Nephron progenitor cell (in vitro differentiated cells): Measurements from ENCODE around the gene AGBL4.

Experiments used
- DNase-seq: peaks from one replicate; pipeline ENCODE4 v3.0.0; 2021
- H3K27ac Mint-ChIP-seq: 2 replicates; pipeline ENCODE4 v1.8.0; 2021; ENCODE audit warnings: mild to moderate bottlenecking, moderate library complexity, mixed read lengths
- H3K27me3 Mint-ChIP-seq: 2 replicates; pipeline ENCODE4 v1.8.0; 2021; ENCODE audit warnings: mild to moderate bottlenecking, low read depth, mixed read lengths; ENCODE audit not compliant: poor library complexity
- H3K36me3 Mint-ChIP-seq: 2 replicates; pipeline ENCODE4 v1.8.0; 2021; ENCODE audit warnings: low read depth, mixed read lengths
- H3K4me1 Mint-ChIP-seq: 2 replicates; pipeline ENCODE4 v1.8.0; 2021; ENCODE audit warnings: mixed read lengths
- H3K4me3 Mint-ChIP-seq: 2 replicates; pipeline ENCODE4 v1.8.0; 2021; ENCODE audit warnings: mild to moderate bottlenecking, moderate library complexity, mixed read lengths
- H3K9me3 Mint-ChIP-seq: 2 replicates; pipeline ENCODE4 v1.8.0; 2021; ENCODE audit warnings: mild to moderate bottlenecking, moderate library complexity, mixed read lengths
- CTCF ChIP-seq: fragments of 200-600 bp; sonication (generic); IDR thresholded peaks from 2 replicates; pipeline ENCODE4 v1.5.0; 2021; ENCODE audit warnings: antibody characterized with exemption

AGBL4 gene

DNA sequence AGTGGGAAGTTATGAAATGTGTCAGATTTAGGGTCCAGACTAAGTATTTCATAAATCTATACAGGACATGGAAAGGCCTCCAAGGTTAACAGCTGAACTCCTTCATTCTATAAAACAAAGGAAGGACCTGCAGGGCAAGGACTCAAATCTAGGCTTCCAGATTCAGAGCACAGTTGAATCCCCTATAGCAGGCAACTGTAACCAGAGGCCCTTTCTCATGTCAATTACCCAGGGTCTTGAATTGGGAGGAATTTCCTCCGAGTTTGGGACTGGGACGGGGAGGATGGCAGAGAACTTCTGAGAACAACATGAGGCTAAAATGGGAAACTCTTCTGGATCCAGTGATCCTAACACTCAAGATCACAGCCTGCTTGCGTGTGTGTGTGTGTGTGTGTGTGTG lies 1134.1 kb downstream of the AGBL4 start:
- Mint-ChIP-seq H3K27ac (no peak overlapping the region), H3K4me3 (no peak overlapping the region), H3K36me3 (no peaks in the 10 kb centered on the region), H3K9me3 (peaks cover 18% of the 10 kb centered on the region), H3K27me3 (peaks cover 10% of the 10 kb centered on the region), H3K4me1 (no peaks in the 10 kb centered on the region)
- TF ChIP-seq CTCF: no peak
- no peak for DNase-seq

- DNase-seq: no peak
- no peak overlapping the region for H3K4me3 Mint-ChIP-seq
- H3K9me3 Mint-ChIP-seq: peaks cover 18% of the 10 kb centered on the region
- no peak overlapping the region for H3K27ac Mint-ChIP-seq
- no peak for TF ChIP-seq CTCF
- no peaks in the 10 kb centered on the region for H3K4me1 Mint-ChIP-seq
- peaks cover 10% of the 10 kb centered on the region for H3K27me3 Mint-ChIP-seq
- no peaks in the 10 kb centered on the region for H3K36me3 Mint-ChIP-seq
These were observed 1134.7 kb downstream of the AGBL4 start for GRCh38 chr1:48889082-48889481.

- DNase-seq: no peak
- Mint-ChIP-seq H3K27ac (no peak overlapping the region), H3K4me3 (no peak overlapping the region), H3K36me3 (no peaks in the 10 kb centered on the region), H3K27me3 (peaks cover 10% of the 10 kb centered on the region), H3K4me1 (no peaks in the 10 kb centered on the region), H3K9me3 (peaks cover 14% of the 10 kb centered on the region)
- TF ChIP-seq CTCF: no peak
These were observed 1136.0 kb downstream of the AGBL4 start for GRCh38 chr1:48887796-48888195.

DNA sequence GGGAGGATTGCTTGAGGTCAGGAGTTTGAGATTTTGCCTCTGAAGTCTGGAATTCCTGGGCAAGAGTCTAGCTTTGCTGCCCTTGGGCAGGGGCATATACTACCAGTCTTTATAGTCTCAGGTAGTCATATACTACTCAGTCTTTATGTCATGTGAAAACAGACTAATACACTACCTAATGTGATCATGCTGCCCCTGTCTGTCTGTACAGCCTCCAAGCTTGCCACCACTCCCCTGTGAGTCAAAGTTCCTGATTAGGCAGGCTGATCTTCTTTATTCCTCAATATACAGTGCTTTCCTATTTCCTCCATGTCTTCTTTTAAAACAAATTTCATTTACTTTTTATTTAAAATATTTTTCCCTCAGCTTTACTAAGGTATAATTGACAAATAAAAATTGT lies 1141.7 kb downstream of the AGBL4 start:
- TF ChIP-seq CTCF: no peak
- Mint-ChIP-seq H3K4me3 (no peak overlapping the region), H3K27ac (no peak overlapping the region), H3K27me3 (peaks cover 9% of the 10 kb centered on the region), H3K4me1 (no peaks in the 10 kb centered on the region), H3K36me3 (no peaks in the 10 kb centered on the region), H3K9me3 (peaks cover 4% of the 10 kb centered on the region)
- DNase-seq: no peak

GRCh38 chr1:48878191-48878940 lies 1145.4 kb downstream of the AGBL4 start:
- Mint-ChIP-seq H3K27ac (no peak overlapping the region), H3K4me1 (peaks cover 7% of the 10 kb centered on the region), H3K4me3 (no peak overlapping the region), H3K36me3 (no peaks in the 10 kb centered on the region), H3K27me3 (peaks cover 15% of the 10 kb centered on the region), H3K9me3 (no peaks in the 10 kb centered on the region)
- no peak for TF ChIP-seq CTCF
- DNase-seq: no peak

- H3K4me1 Mint-ChIP-seq: peaks cover 7% of the 10 kb centered on the region
- no peak overlapping the region for H3K4me3 Mint-ChIP-seq
- H3K27me3 Mint-ChIP-seq: peaks cover 12% of the 10 kb centered on the region
- TF ChIP-seq CTCF: no peak
- H3K27ac Mint-ChIP-seq: no peak overlapping the region
- no peaks in the 10 kb centered on the region for H3K9me3 Mint-ChIP-seq
- no peaks in the 10 kb centered on the region for H3K36me3 Mint-ChIP-seq
- no peak for DNase-seq
These were observed 1147.4 kb downstream of the AGBL4 start for GRCh38 chr1:48876330-48876785.
